ENCODE measurements around the gene FYCO1. TPM values are rescaled to one million over a fixed set of nuclear protein-coding genes. Genes with fewer than 3 reads are reported as not detected.
A peak's percentile ranks its signal among the peaks of the same experiment; 100 is the strongest.

Gene FYCO1
- polyA plus RNA-seq, 4 donors: 16.5 to 19.3 (median 18.1) TPM

- no peak for DNase-seq (ENCODE audit: low read depth in 4 of 4, low spot score in 2 of 4)
Observed at GRCh38 chr3:45947361-45947760, 48.3 kb downstream of the FYCO1 start.

GRCh38 chr3:45946875-45947274 is 48.7 kb downstream of the FYCO1 start:
- DNase-seq (ENCODE audit: low read depth in 4 of 4, low spot score in 2 of 4): no peak

- DNase-seq (ENCODE audit: low read depth in 4 of 4, low spot score in 2 of 4): no peak
Observed at GRCh38 chr3:45946307-45946706, 49.3 kb downstream of the FYCO1 start.

GRCh38 chr3:45944830-45945620 is 50.6 kb downstream of the FYCO1 start:
- no peak for DNase-seq (ENCODE audit: low read depth in 4 of 4, low spot score in 2 of 4)

GRCh38 chr3:45943207-45943846 is 52.3 kb downstream of the FYCO1 start, which contains the start of gene CXCR6:
Gene CXCR6, plus strand, starts transcription at chr3:45943464. Its CDS starts 3,018 bp downstream, at chr3:45946482.
- no peak for DNase-seq (ENCODE audit: low read depth in 4 of 4, low spot score in 2 of 4)

- no peak for DNase-seq (ENCODE audit: low read depth in 4 of 4, low spot score in 2 of 4)
Observed at GRCh38 chr3:45942051-45942825, 53.4 kb downstream of the FYCO1 start.

GRCh38 chr3:45940781-45941365 is 54.8 kb downstream of the FYCO1 start:
- DNase-seq (ENCODE audit: low read depth in 4 of 4, low spot score in 2 of 4): no peak

GRCh38 chr3:45940004-45940780 is 55.4 kb downstream of the FYCO1 start:
- no peak for DNase-seq (ENCODE audit: low read depth in 4 of 4, low spot score in 2 of 4)

GRCh38 chr3:45939341-45939771 is 56.3 kb downstream of the FYCO1 start:
- no peak for DNase-seq (ENCODE audit: low read depth in 4 of 4, low spot score in 2 of 4)

GRCh38 chr3:45938864-45939263 is 56.8 kb downstream of the FYCO1 start:
- peak; percentile 56 to 83 (median 70) for DNase-seq (ENCODE audit: low read depth in 4 of 4, low spot score in 2 of 4)

- no peak for DNase-seq (ENCODE audit: low read depth in 4 of 4, low spot score in 2 of 4)
Observed at GRCh38 chr3:45938043-45938435, 57.6 kb downstream of the FYCO1 start.

- DNase-seq (ENCODE audit: low read depth in 4 of 4, low spot score in 2 of 4): no peak
Observed at GRCh38 chr3:45937206-45938042, 58.2 kb downstream of the FYCO1 start.

GRCh38 chr3:45936261-45936660 is 59.4 kb downstream of the FYCO1 start:
- no peak for DNase-seq (ENCODE audit: low read depth in 4 of 4, low spot score in 2 of 4)

- peak in 1 of 4 donors; percentile 6 for DNase-seq (ENCODE audit: low read depth in 4 of 4, low spot score in 2 of 4)
Observed at GRCh38 chr3:45933591-45933990, 62.0 kb downstream of the FYCO1 start.

- DNase-seq (ENCODE audit: low read depth in 4 of 4, low spot score in 2 of 4): no peak
Observed at GRCh38 chr3:45932112-45932511, 63.5 kb downstream of the FYCO1 start.

GRCh38 chr3:45931496-45931895 is 64.1 kb downstream of the FYCO1 start:
- no peak for DNase-seq (ENCODE audit: low read depth in 4 of 4, low spot score in 2 of 4)

- DNase-seq (ENCODE audit: low read depth in 4 of 4, low spot score in 2 of 4): no peak
Observed at GRCh38 chr3:45929042-45929679, 66.5 kb downstream of the FYCO1 start.

- DNase-seq (ENCODE audit: low read depth in 4 of 4, low spot score in 2 of 4): no peak
Observed at GRCh38 chr3:45927881-45928280, 67.7 kb downstream of the FYCO1 start.

GRCh38 chr3:45923755-45924154 is 71.9 kb downstream of the FYCO1 start:
- DNase-seq (ENCODE audit: low read depth in 4 of 4, low spot score in 2 of 4): no peak

All from left renal cortex interstitium (tissue), 4 donors.